ENCODE results near the gene AGTPBP1.
"Not testable (repeated sequence)": the region's sequence is repeated elsewhere in the genome, so short reads cannot be mapped to it uniquely, and the experiment has no call there.

Gene AGTPBP1

DNA sequence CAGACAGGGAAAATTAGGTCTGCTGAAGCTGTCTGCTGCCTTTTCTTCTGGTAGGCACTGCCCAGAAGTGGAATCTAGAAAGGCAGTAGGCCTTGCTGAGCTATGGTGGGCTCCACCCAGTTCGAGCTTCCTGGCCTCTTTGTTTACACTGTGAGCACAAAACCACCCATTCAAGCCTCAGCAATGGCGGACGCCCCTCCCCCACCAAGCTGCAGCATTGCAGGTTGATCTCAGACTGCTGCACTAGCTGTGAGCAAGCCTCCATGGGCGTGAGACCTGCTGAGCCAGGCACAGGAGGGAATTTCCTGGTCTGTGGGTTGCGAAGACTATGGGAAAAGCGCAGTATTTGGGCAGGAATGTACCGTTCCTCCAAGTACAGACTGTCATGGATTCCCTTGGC is 18.5 kb downstream of the AGTPBP1 start:
- DNase-seq (ENCODE audit: low spot score) = no peak

GRCh38 chr9:85719411-85719810 is 22.3 kb downstream of the AGTPBP1 start:
- not testable (repeated sequence) for DNase-seq (ENCODE audit: low spot score)

DNA sequence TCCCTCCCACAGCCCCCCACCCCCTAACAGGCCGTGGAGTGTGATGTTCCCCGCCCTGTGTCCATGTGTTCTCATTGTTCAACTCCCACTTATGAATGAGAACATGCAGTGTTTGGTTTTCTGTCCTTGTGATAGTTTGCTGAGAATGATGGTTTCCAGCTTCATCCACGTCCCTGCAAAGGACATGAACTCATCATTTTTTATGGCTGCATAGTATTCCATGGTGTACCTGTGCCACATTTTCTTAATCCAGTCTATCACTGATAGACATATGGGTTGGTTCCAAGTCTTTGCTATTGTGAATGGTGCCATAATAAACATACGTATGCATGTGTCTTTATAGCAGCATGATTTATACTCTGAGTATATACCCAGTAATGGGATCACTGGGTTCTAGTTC is 23.9 kb downstream of the AGTPBP1 start:
- DNase-seq (ENCODE audit: low spot score) = not testable (repeated sequence)

GRCh38 chr9:85717220-85717619 is 24.5 kb downstream of the AGTPBP1 start:
- DNase-seq (ENCODE audit: low spot score) = no peak

GRCh38 chr9:85716031-85716877 is 25.5 kb downstream of the AGTPBP1 start:
- peak; percentile 41 for DNase-seq (ENCODE audit: low spot score)

DNA sequence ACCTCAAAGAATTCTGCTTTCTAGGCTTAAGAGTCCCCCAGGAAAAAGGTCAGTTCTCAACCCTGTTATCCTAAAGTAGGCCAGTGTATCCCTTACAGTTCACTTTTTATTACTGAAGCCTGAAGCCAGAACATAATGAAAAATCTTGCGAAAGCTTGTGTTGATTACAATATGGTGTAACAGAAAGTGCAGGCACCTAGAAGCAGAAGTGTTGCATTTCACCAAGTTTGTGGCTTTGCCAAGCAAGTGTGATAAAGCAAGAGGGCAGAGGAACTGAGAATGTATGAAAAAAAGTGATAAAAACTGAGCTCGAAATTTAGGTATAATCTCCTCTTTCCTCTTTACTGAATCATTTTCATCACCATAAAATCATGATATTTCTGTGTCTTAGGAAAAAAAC is 26.2 kb downstream of the AGTPBP1 start:
- peak; percentile 59 for DNase-seq (ENCODE audit: low spot score)

GRCh38 chr9:85713897-85714296 is 27.9 kb downstream of the AGTPBP1 start:
- DNase-seq (ENCODE audit: low spot score) = no peak

DNA sequence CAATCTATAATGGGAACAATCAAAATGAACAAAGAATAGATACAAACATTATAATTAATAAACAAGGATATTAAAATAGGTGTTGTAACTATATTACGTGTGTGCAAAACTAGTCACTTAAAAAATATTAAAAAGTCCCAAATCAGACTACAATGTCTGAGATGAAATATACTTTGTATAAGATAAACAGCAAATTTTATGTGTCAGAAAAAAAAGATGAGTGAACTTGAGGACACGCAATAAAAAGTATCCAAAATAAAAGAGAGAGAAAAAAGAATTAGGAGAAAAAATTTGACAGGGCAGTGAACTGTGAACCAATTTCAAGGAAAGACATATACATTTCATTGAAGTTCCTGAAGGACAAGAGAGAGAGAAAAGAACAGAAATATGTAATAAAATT is 37.0 kb downstream of the AGTPBP1 start:
- DNase-seq (ENCODE audit: low spot score) = no peak

- DNase-seq (ENCODE audit: low spot score) = no peak
Observed at GRCh38 chr9:85703398-85703797, 38.4 kb downstream of the AGTPBP1 start.

- DNase-seq (ENCODE audit: low spot score) = peak; percentile 64
Observed at GRCh38 chr9:85702726-85703289, 38.9 kb downstream of the AGTPBP1 start.

DNA sequence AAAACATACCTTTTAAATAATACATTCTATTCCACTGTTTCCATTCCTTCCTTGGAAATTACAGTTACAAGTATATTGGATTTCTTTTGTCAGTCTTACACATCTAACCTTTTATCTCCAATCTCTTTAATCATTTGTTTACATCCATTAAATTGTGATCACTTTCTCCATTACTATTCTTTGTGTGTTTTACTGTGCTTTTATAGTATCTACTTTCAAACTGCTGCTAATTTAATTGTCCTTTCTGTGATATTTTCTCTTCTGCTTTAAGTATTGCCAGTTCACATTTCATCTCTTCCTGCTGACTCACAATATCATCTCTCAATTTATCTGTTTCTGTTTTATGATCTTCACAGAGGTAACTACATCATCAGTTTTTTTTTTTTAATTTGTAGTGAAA is 39.6 kb downstream of the AGTPBP1 start:
- DNase-seq (ENCODE audit: low spot score) = no peak

GRCh38 chr9:85700330-85700729 is 41.4 kb downstream of the AGTPBP1 start:
- no peak for DNase-seq (ENCODE audit: low spot score)

GRCh38 chr9:85688361-85688760 is 53.4 kb downstream of the AGTPBP1 start:
- DNase-seq (ENCODE audit: low spot score) = no peak

- DNase-seq (ENCODE audit: low spot score) = no peak
Observed at GRCh38 chr9:85685081-85685480, 56.7 kb downstream of the AGTPBP1 start.

DNA sequence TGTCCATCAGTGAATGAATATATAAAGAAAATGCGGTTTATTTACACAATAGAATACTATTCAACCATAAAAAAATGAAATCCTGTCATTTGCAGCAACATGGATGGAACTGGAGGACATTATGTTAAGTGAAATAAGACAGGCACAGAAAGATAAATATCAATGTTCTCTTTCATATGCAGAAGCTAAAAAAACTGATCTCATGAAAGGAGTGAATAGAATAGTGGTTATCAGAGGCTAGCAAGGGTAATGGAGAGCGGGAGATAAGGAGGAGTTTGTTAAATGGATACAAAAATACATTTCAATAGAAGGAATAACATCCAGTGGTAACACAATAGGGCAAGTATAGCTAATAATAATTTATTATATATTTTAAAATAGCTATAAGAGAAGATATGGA is 65.0 kb downstream of the AGTPBP1 start:
- no peak for DNase-seq (ENCODE audit: low spot score)

GRCh38 chr9:85667374-85667773 is 74.4 kb downstream of the AGTPBP1 start:
- no peak for DNase-seq (ENCODE audit: low spot score)

DNA sequence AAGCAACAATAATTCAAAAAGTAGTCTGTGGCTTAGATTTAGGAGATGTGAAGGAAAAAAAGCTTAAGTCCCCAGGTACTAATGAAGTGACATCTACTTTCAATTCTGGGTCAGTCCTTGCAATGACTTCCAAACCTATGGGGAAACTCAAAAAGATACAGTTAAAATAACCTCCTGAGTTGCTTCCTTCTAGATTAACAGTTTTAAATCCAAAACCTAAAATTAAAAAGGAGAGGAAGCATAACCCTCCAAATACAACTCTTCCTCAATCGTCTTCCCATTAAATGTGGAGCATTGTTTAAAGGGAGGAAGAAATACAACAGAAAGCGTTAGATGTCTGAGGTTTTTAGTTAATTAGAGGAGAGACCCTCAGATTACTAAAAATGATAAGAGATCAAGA is 75.7 kb downstream of the AGTPBP1 start:
- DNase-seq (ENCODE audit: low spot score) = no peak

GRCh38 chr9:85662573-85662972 is 79.2 kb downstream of the AGTPBP1 start:
- no peak for DNase-seq (ENCODE audit: low spot score)

DNA sequence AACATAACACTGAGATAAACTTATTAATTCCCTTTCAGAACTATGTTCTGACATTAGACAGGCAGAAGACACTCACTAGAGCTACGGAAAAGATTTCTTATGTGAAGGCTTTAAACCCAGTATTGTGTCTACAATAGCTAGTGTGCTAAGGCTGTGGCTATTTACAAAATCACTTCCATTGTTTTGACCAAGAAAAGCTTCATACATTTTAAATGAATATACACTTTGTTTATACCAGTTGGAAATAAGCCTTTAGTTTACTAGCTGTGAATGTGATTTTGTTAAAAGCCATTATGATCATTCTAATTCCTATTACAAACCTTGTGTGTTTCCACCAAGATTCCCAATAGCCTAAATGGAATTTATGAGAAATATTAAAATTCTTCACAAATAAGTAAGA is 83.0 kb downstream of the AGTPBP1 start:
- peak; percentile 95 for DNase-seq (ENCODE audit: low spot score)

GRCh38 chr9:85653153-85653552 is 88.6 kb downstream of the AGTPBP1 start:
- no peak for DNase-seq (ENCODE audit: low spot score)

DNA sequence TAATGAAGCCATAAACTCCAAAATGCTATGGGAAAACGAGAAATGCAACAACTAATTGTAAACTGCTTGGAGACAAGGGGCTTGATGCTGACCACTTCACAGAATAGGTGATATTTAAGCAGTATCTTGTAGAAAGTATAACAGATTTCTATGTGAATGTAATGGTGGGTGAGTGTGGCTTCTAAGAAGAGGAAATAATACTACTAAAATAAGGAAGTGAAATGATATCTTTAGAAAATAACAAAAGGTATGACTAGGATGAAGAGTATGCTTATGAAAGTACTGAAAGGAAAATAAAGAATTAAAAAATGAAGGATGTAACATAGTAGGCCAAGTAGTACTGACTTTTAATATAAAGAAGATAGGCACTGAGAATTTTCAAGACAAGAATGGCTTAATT is 94.2 kb downstream of the AGTPBP1 start:
- DNase-seq (ENCODE audit: low spot score) = no peak

- DNase-seq (ENCODE audit: low spot score) = no peak
Observed at GRCh38 chr9:85645909-85646627, 95.7 kb downstream of the AGTPBP1 start.

- DNase-seq (ENCODE audit: low spot score) = no peak
Observed at GRCh38 chr9:85640425-85640824, 101.3 kb downstream of the AGTPBP1 start.

All from pons (tissue), 1 donor.